Activated CD8-positive, alpha-beta memory T cell treated with anti-CD3 and anti-CD28 coated beads, Interleukin-2, amount 50 U/mL, for 1 hour (primary cell): Measurements from ENCODE around the gene LTK.
A peak's percentile ranks its signal among the peaks of the same experiment; 100 is the strongest.

ENCODE experiments used
- DNase-seq: peaks from one replicate; pipeline ENCODE4 v3.0.0-alpha.2; 2020; ENCODE audit errors: extremely low read depth

LTK gene

DNA sequence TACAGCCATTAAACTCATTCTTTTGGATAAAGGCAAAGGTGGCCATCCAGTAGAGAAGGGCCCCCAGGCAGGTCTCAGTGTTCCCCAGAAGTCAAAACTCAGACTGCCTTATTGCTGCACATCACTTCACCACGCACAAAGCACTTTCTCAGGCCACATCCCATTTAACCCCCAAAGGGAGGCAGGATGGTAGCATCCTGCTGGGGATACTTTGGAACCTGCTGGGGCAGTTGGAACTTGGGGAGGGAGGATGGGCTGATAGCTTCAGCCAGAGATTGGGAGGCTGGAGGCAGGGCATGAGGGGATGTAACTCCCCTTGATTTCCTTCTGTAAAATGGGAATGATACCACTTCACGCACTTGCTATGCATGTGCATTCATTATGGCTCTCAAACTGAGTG lies 15.0 kb downstream of the LTK start:
- DNase-seq, result no peak

GRCh38 chr15:41495736-41496599 lies 17.7 kb downstream of the LTK start:
- DNase-seq, result no peak

- no peak for DNase-seq
Observed at GRCh38 chr15:41494922-41495735, 18.5 kb downstream of the LTK start.

DNA sequence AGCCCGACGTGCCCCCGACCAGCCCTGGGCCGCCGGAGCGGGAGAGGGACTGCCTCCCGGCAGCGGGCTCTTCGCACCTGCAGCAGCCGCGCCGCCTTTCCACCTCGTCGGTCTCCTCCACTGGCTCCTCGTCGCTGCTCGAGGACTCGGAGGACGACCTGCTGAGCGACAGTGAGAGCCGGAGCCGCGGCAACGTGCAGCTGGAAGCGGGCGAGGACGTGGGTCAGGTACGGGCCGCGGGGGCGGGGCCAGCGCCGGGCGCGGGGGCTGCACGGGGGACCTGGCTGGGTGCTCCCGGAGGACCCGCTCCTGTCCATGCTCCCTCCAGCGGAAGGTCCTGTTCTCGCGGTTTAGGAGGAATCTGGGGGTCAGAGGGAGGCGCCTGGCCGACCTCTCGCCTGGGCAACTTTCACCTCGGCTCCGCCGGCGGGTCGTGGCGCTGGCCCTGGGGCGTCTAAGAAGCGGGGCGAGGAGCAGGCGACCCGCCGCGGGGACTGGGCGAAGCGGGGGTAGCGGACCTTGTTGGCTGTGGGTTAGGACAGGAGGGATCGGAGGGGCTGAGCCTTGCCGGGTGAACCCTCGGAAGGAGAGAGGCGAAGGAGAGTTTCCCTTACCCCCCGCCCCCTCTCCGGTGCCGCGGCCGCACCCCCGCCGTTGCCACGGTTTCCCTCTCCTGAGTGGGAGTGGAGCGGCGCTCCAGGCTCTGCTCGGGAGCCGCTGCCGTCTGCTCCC lies 19.3 kb downstream of the LTK start:
- no peak for DNase-seq

DNA sequence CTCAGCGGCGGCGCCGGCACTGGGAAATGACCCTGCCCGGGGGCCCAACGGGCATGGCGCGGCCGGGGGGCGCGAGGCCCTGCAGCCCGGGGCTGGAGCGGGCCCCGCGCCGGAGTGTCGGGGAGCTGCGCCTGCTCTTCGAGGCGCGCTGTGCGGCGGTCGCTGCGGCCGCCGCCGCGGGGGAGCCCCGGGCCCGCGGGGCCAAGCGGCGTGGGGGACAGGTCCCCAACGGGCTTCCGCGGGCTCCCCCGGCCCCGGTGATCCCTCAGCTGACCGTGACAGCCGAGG lies 19.8 kb downstream of the LTK start:
- DNase-seq, result no peak

DNA sequence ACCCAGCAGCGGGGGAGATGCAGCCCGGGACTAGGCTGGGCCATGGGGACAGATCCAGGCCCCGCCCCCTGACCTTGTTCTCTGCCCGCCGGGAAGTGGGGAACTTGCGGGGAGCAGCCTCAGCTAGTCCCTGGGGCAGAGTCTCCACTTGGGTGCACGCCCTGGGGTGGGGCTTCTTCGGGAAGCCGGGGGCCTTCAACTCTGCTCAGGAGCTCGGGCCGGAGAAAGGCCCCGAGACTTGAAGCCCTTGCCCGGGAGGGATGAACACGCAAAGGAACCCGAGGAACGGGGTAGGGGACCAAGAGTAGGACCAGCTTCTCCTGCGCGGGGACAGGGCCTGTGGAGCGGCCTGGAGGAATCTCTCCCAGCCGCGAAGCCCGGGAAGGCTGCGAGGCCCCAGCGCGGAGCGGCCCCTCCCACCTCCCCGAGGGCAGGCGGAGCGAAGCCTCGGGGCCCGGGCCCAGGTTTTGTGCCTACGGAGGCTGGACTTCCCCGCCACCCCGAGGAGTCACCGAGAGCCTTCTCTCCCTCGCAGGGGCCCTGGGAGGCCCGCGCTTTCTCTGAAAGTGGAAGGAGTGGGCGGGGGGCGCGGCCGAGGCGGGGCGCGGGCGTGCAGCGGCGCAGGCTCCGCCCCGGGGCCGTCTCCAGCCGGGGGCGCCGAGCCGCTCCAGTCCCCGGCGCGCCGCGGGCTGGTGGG lies 20.3 kb downstream of the LTK start, which contains the start of gene ITPKA:
Gene ITPKA, plus strand, starts transcription at position 670 of the 697 bp plus-strand sequence. CDS start 54 bp downstream, outside the sequence.
- DNase-seq, result peak; percentile 33

DNA sequence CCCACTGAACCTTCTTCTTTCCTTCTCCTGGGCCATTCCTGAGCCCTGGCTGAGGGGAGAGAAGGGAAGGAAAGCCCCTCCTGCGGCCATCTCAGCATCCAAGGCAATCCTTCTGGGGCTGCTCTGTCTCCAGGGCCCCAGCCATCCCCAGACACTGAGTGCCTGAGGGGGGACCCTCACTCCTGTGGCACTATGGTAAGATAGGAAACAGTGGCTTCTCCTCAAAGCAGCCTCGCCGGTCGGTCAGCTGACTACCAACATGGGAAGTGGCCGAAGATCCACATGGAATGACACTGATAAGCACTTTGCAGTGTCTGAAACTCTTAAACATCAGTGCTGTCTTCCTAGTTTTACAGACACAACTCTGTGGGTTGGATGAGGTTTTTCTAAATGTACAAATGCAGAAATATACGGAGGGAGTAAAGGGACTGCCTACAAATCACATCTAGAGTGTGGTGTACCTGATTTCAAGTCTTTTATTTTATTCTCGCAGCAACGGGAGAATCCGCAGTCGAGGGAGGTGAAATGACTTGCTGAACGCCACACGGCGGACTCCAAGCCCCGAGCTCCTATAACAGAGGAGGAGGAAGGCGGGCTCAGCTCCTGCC lies 20.9 kb downstream of the LTK start:
- DNase-seq, result no peak

DNA sequence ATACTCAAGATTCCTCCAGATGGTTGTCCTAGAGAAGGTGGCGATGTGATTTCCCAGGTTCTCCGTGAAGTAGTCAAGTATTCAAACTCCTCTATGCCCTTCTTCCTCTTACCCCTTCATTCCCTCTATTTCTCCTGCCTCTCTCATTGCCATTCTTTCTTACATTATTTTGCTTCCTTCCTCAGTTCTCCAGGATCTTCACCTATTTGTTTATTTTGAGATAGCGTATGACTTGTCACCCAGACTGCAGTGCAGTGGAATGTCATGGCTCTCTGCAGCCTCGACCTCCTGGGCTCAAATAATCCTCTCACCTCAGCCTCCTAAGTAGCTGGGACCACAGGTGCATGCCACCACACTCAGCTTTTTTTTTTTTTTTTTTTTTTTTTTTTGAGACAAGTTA lies 21.7 kb downstream of the LTK start:
- no peak for DNase-seq

GRCh38 chr15:41490355-41490754 lies 23.3 kb downstream of the LTK start:
- no peak for DNase-seq

GRCh38 chr15:41489641-41490040 lies 24.0 kb downstream of the LTK start:
- no peak for DNase-seq

DNA sequence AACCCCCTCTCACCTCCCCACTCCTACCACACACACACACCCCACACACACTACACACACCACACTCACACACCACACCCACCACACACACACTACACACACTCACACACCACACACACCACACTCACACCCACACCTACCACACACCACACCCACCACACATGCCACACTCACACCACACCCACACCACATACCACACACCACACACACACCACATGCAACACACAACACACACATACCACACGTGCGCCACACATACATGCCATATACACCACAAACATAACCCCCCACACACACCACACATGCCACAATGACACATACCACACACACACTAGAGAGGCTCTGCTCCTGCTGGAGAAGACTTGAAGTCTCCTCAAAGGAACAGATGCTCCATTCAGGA lies 25.8 kb downstream of the LTK start:
- no peak for DNase-seq

DNA sequence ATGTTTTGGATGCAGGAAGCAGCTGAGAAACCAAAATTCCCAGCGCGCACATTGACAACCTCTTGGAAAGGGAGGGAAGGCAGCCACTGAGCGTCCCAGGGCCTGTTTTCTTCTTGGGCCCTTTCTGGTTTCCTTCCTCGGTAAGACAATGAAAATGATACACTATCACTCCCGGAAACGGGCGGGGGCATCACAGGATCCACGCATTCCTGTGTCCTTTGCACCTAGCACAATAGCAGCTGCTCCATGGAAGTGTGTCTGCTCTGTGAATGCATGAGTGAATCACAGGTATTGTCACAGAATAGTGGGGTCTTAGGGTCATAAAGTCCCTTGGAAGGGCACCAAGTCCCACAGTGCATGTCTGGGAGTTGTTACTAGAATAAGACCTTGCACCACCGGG lies 26.2 kb downstream of the LTK start:
- no peak for DNase-seq

GRCh38 chr15:41486286-41486685 lies 27.3 kb downstream of the LTK start:
- no peak for DNase-seq

- DNase-seq, result no peak
Observed at GRCh38 chr15:41484937-41485625, 28.5 kb downstream of the LTK start.

DNA sequence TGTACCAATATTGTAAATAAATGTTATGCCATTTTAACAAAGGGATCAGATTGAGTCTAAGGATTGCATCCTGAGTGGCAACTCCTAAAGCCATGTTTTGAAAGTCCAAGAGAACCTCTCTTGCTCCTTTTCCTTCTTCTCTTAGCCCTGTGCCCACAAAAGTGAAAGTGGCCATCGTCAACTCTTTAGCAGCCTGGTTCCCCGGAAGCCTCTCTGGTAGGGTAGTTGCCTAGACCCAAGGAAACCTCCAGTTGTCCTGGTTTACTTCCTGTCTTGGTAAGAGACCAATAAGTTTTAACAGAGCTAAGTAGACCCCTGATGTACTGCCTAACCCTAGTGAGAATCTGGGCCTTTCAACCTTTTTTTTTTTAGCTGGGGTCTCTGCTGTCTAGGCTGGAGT lies 30.1 kb downstream of the LTK start:
- no peak for DNase-seq

DNA sequence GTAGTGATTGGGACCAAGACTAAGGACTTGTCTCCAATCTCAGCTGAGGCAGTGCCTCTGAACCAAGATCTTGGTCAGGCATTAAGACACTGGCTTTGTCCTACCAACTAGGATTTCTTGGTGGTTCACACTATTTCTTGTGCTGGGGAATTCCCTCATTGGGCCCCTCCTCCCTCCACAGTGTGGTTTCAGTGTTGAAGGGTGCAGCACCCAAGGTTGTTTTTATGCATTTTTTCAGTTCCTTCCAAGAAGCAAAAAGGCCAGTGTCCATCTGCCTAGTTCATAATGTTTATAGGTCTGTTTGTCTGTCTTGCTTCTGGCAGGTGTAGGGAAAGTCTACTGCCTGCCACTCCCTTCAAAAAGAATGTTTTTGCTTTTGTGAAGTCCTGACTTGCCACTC lies 30.5 kb downstream of the LTK start:
- DNase-seq, result no peak

DNA sequence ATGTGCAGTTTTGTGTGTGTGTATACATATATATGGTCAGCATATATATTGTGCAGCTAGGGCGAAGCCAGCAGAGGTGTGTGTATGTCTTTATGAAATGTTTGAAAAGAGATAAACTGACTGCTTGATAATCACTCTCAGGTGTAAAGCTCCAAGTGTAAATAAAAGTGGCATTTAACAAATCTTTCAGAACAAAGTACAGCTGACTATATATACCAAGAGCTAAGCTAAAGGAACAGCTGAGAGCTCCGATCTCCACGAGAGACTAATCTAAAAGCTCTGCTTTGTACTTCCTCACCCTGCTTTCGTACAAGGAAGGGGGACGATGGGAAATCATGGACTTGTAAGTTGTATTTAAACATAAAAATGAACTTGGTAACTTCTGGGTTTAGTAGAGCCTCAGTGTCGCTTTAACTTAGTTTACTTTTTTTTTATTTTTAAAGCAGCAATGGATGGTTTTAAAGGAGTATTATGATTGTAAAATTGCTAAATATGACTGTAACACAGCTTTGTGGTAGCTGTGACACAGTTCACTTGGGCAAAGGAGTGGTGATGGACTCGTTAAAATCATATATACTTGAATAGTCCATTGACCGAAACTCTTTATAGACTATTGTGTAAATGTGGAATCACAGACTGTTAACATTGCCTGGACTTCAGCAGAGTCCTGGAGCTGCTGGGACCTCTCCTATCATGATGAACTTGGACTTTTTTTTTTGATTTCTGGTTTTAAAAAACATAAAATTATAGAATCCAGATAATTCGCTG lies 31.3 kb downstream of the LTK start:
- no peak for DNase-seq

- no peak for DNase-seq
Observed at GRCh38 chr15:41480396-41481140, 33.1 kb downstream of the LTK start.

- DNase-seq, result no peak
Observed at GRCh38 chr15:41476416-41477048, 37.1 kb downstream of the LTK start.
